HL-60 (cell line): ENCODE measurements around the gene SIRT4.

Source experiments
- DNase-seq, 2 experiments: peaks; one replicate each; pipeline ENCODE4 v3.0.0-alpha.2; 2010 to 2020; ENCODE audit warnings: low read depth in 1 of 2, low spot score in 1 of 2
- H3K27ac ChIP-seq: fragments of 250-450 bp; sonication (Bioruptor Pico); replicated peaks from 2 replicates; pipeline ENCODE4 v1.5.1; 2020; ENCODE audit warnings: mild to moderate bottlenecking, moderate library complexity
- H3K27me3 ChIP-seq: fragments of 250-450 bp; sonication (Bioruptor Pico); 2 replicates; pipeline ENCODE4 v1.5.1; 2021; ENCODE audit warnings: mild to moderate bottlenecking, moderate library complexity; ENCODE audit not compliant: insufficient read depth, poor library complexity, severe bottlenecking
- H3K4me3 ChIP-seq: replicated peaks from 2 replicates; pipeline ENCODE4 v1.5.1; 2011; ENCODE audit warnings: mild to moderate bottlenecking, control low read depth, low read length; ENCODE audit not compliant: insufficient read depth
- GABPA ChIP-seq: IDR thresholded peaks from 2 replicates; pipeline ENCODE4 v1.6.1; 2012; ENCODE audit warnings: low read depth
- POLR2AphosphoS5 ChIP-seq: IDR thresholded peaks from 2 replicates; pipeline ENCODE4 v1.6.1; 2012; ENCODE audit warnings: low read depth
- SPI1 ChIP-seq: IDR thresholded peaks from 2 replicates; pipeline ENCODE4 v1.6.1; 2012; ENCODE audit warnings: low read depth, mild to moderate bottlenecking, borderline replicate concordance
- TF ChIP-seq, protein P1 (sequence below): IDR thresholded peaks from one replicate; pipeline ENCODE4 v1.5.1; 2011; ENCODE audit warnings: low read length, control low read depth, inconsistent platforms; ENCODE audit not compliant: insufficient read depth
- TF ChIP-seq, protein P2 (sequence below): IDR thresholded peaks from 2 replicates; pipeline ENCODE4 v1.6.1; 2012; ENCODE audit warnings: low read depth; ENCODE audit not compliant: insufficient replicate concordance

The SIRT4 gene

DNA sequence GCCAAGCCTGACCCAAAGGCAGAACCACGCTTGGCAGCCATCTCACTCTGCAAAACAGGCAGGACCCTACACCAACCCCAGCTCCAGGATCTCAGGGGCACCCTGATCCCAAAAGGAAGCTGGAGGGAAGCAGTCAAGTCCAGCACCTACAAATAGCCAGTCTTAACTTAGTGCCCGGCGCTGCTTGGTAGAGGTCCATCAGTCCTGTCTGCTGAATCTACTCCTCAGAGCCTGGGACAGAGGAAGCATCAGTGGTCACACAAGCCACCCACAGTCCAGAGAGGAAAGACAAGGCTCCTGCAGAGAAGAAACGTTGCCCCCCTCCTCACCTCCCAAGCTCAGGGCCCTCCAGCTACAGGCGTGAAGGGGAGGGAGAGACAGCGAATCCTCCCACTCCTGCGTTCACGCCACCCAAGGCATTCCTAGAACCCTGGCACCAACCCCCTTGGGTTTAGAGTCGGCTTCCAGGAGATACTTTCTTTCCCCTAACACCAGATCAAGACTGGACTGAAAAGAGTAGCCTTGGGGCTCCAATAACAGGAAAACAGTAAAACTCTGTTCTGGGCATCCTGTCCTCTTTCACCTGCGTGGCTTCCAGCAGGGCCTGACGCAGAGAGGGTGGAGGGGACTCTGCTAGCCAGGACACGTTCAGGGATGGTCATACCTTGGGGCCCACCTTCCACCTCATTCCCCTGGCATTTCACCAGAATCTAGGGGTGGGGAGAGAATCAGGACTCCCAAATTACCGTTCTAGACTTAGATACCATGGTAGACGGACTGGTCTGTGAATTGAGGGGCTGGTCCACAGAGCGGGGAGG is 37.8 kb upstream of the SIRT4 start:
- DNase-seq, result no peak
- TF ChIP-seq GABPA, result no peak
- TF ChIP-seq, protein P1, sequence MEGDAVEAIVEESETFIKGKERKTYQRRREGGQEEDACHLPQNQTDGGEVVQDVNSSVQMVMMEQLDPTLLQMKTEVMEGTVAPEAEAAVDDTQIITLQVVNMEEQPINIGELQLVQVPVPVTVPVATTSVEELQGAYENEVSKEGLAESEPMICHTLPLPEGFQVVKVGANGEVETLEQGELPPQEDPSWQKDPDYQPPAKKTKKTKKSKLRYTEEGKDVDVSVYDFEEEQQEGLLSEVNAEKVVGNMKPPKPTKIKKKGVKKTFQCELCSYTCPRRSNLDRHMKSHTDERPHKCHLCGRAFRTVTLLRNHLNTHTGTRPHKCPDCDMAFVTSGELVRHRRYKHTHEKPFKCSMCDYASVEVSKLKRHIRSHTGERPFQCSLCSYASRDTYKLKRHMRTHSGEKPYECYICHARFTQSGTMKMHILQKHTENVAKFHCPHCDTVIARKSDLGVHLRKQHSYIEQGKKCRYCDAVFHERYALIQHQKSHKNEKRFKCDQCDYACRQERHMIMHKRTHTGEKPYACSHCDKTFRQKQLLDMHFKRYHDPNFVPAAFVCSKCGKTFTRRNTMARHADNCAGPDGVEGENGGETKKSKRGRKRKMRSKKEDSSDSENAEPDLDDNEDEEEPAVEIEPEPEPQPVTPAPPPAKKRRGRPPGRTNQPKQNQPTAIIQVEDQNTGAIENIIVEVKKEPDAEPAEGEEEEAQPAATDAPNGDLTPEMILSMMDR, result no peak
- TF ChIP-seq POLR2AphosphoS5, result no peak
- TF ChIP-seq, protein P2, sequence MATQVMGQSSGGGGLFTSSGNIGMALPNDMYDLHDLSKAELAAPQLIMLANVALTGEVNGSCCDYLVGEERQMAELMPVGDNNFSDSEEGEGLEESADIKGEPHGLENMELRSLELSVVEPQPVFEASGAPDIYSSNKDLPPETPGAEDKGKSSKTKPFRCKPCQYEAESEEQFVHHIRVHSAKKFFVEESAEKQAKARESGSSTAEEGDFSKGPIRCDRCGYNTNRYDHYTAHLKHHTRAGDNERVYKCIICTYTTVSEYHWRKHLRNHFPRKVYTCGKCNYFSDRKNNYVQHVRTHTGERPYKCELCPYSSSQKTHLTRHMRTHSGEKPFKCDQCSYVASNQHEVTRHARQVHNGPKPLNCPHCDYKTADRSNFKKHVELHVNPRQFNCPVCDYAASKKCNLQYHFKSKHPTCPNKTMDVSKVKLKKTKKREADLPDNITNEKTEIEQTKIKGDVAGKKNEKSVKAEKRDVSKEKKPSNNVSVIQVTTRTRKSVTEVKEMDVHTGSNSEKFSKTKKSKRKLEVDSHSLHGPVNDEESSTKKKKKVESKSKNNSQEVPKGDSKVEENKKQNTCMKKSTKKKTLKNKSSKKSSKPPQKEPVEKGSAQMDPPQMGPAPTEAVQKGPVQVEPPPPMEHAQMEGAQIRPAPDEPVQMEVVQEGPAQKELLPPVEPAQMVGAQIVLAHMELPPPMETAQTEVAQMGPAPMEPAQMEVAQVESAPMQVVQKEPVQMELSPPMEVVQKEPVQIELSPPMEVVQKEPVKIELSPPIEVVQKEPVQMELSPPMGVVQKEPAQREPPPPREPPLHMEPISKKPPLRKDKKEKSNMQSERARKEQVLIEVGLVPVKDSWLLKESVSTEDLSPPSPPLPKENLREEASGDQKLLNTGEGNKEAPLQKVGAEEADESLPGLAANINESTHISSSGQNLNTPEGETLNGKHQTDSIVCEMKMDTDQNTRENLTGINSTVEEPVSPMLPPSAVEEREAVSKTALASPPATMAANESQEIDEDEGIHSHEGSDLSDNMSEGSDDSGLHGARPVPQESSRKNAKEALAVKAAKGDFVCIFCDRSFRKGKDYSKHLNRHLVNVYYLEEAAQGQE, result no peak
- TF ChIP-seq SPI1, result no peak
- Histone ChIP-seq H3K27ac (no peak overlapping the region), H3K4me3 (no peak overlapping the region), H3K27me3 (peaks cover 31% of the 10 kb centered on the region)

DNA sequence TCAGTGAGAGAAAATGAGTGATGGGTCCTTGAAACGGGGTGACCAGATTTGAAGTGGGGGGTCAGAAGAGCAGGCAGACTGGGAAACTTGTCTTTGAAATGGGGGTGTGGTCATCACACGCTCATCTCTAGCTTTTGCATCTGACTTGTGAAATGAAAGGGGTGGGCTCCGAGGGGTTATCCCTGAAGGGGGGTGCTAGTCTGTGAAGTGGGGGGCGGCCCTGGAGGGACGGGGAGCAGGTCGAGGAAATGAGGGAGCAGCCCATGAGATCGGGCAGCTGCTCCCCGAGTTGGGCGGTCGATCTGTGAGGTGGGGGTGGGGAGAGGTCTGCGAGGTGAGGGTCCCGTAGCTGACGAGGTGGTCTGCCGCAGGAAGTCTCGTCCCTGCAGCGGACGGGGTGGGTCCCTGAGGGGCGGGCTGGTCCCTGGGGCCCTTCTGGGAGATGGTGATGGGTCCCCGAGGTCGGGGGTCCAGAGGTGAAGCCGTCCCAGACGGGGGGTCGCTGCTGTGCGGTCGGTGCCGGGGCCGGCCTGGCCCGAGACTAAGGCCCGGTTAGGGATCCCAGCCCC is 37.1 kb upstream of the SIRT4 start:
- Histone ChIP-seq H3K27me3 (peaks cover 31% of the 10 kb centered on the region), H3K4me3 (peak overlapping the region; percentile 39), H3K27ac (no peak overlapping the region)
- no peak for TF ChIP-seq GABPA
- TF ChIP-seq SPI1, result no peak
- no peak for TF ChIP-seq POLR2AphosphoS5
- TF ChIP-seq, protein P2, result no peak
- TF ChIP-seq, protein P1, result no peak
- no peak for DNase-seq

DNA sequence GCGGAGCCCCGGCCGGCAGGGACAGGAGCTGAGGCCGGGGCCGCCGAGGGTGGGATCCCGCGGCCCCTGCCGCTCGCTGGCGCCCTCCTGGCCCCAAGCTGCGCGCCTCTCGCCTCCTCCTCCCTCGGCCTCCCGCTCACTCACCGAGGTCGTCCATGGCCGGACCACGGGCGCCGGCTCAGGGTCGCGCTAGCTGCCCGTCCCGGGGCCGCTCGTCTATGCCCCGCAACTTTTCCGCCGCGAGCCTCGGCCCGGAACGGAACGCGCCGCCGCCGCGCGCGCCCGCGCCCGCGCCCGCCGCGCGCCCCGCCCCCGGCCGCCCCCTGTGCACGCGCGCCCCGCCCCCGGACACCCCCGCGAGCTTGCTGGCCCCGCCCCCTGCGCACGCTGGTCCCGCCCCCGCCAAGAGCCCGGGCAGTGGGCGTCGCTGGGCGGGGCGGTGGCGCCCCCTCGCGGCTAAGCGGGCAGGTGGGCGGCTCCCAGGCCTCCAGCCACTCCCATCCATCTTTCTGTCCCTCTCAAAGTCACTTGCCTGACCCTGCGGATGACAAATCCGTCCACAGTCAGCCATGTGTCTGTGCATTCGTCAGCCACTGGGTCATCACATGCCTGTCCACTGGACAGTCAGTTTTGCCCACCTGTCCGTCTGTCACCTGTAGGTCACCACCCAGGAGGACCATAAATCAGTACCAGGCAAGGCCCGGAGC is 36.5 kb upstream of the SIRT4 start, which contains the start of gene PXN:
PXN (minus strand) TSS at position 258 of the 707 bp plus-strand sequence; CDS start at position 157, 101 bp downstream.
- DNase-seq, result peak; percentile 50 to 54
- Histone ChIP-seq H3K27ac (no peak within 1 kb of the TSS), H3K4me3 (peak within 1 kb of the TSS; percentile 39), H3K27me3 (peaks cover 31% of the 10 kb centered on the region)
- TF ChIP-seq, protein P1, result peak; percentile 72
- TF ChIP-seq SPI1, result no peak
